ENCODE measurements around the gene FANCG. TPM values are rescaled to one million over a fixed set of nuclear protein-coding genes. Genes with fewer than 3 reads are reported as not detected.

FANCG gene
- total RNA-seq, 1 donor from 2014 or later = 28.8 TPM

GRCh38 chr9:35103660-35104191 lies 24.0 kb upstream of the FANCG start:
- intact Hi-C loops (cut with micrococcal nuclease) = loop anchor here (1.0 to 2.0 kb wide), 6 partner anchors 8 to 629 kb away; partner anchors contain the start of genes CREB3, DNAJB5, TLN1 and VCP
- Mint-ChIP-seq H3K27ac (peak overlapping the region; percentile 97), H3K36me3 (ENCODE audit: low read depth) (peaks cover 50% of the 10 kb centered on the region), H3K4me3 (peak overlapping the region; percentile 97), H3K9me3 (no peaks in the 10 kb centered on the region), H3K27me3 (no peaks in the 10 kb centered on the region), H3K4me1 (peaks cover 24% of the 10 kb centered on the region)
- ATAC-seq (ENCODE audit: low read depth) = no peak
- TF ChIP-seq, protein P1, sequence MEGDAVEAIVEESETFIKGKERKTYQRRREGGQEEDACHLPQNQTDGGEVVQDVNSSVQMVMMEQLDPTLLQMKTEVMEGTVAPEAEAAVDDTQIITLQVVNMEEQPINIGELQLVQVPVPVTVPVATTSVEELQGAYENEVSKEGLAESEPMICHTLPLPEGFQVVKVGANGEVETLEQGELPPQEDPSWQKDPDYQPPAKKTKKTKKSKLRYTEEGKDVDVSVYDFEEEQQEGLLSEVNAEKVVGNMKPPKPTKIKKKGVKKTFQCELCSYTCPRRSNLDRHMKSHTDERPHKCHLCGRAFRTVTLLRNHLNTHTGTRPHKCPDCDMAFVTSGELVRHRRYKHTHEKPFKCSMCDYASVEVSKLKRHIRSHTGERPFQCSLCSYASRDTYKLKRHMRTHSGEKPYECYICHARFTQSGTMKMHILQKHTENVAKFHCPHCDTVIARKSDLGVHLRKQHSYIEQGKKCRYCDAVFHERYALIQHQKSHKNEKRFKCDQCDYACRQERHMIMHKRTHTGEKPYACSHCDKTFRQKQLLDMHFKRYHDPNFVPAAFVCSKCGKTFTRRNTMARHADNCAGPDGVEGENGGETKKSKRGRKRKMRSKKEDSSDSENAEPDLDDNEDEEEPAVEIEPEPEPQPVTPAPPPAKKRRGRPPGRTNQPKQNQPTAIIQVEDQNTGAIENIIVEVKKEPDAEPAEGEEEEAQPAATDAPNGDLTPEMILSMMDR (IDR thresholded peaks at IDR 0.05) = no peak
- ChIA-PET CTCF (interaction anchor here (0.8 to 1.9 kb wide), 4 partner anchors 9 to 204 kb away, joined by 3 to 6 read pairs (median 3); partner anchors contain the start of gene VCP), POLR2A (interaction anchor here (0.6 to 3.0 kb wide), 12 partner anchors 8 to 466 kb away, joined by 4 to 38 read pairs (median 6); partner anchors contain the start of genes ATOSB, DNAJB5, FANCG and VCP)
- DNase-seq = no peak

- intact Hi-C loops (cut with micrococcal nuclease) = loop anchor here (1.0 to 2.0 kb wide), 6 partner anchors 8 to 629 kb away; partner anchors contain the start of genes CREB3, DNAJB5, TLN1 and VCP
- DNase-seq (peak; percentile 82), ATAC-seq (ENCODE audit: low read depth) (peak; percentile 97)
- H3K4me1 Mint-ChIP-seq = peaks cover 25% of the 10 kb centered on the region
- H3K4me3 Mint-ChIP-seq = peak within 1 kb of the TSS; percentile 97
- peaks cover 45% of the 10 kb centered on the region for H3K36me3 Mint-ChIP-seq (ENCODE audit: low read depth)
- ChIA-PET CTCF (interaction anchor here (0.8 to 1.9 kb wide), 4 partner anchors 8 to 203 kb away, joined by 3 to 6 read pairs (median 3); partner anchors contain the start of gene VCP), POLR2A (interaction anchor here (0.6 to 3.0 kb wide), 16 partner anchors 9 to 555 kb away, joined by 3 to 38 read pairs (median 5); partner anchors contain the start of genes ATOSB, CCDC107, DNAJB5 and FANCG)
- H3K9me3 Mint-ChIP-seq = no peaks in the 10 kb centered on the region
- peak within 1 kb of the TSS; percentile 97 for H3K27ac Mint-ChIP-seq
- no peaks in the 10 kb centered on the region for H3K27me3 Mint-ChIP-seq
- TF ChIP-seq, protein P1 (IDR thresholded peaks at IDR 0.05) = no peak
Observed at GRCh38 chr9:35102769-35103659, 23.3 kb upstream of the FANCG start, which contains the start of gene STOML2. Gene STOML2 (minus strand): TSS chr9:35103131. CDS start chr9:35103094, 37 bp downstream.

- Mint-ChIP-seq H3K27me3 (no peaks in the 10 kb centered on the region), H3K36me3 (ENCODE audit: low read depth) (peaks cover 45% of the 10 kb centered on the region), H3K4me1 (peaks cover 25% of the 10 kb centered on the region), H3K9me3 (no peaks in the 10 kb centered on the region), H3K4me3 (peak overlapping the region; percentile 97), H3K27ac (peak overlapping the region; percentile 97)
- no peak for ATAC-seq (ENCODE audit: low read depth)
- TF ChIP-seq, protein P1 (IDR thresholded peaks at IDR 0.05) = no peak
- POLR2A ChIA-PET = interaction anchor here (0.6 to 3.0 kb wide), 12 partner anchors 9 to 556 kb away, joined by 3 to 38 read pairs (median 5); partner anchors contain the start of genes ATOSB, CCDC107, FANCG and RMRP
- CTCF ChIA-PET = interaction anchor here (0.8 to 1.9 kb wide), 2 partner anchors 60 to 203 kb away, joined by 3 to 6 read pairs; no protein-coding TSS in a partner anchor
- intact Hi-C loops (cut with micrococcal nuclease) = loop anchor here (2.0 kb wide), 1 partner anchor 114 kb away; the partner anchor contains the start of gene DNAJB5
- no peak for DNase-seq
Observed at GRCh38 chr9:35102465-35102768, 22.7 kb upstream of the FANCG start.

DNA sequence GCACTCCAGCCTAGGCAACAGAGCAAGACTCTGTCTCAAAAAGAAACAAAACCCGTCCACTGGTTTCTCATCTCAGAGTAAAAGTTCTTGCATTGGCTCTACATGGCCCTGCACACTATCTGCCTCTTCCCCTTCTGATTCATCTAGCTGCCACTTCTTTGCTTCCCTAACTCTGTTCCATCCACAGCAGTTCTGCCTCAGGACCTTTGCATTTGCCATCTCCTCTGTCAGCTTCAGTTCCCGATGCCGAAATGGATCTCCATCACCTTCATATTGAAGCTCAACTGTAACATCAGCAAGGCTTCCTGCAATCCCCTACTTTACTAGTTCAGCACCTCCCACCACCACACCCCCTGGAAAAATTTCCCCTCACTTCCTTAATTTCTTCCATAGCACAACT lies 17.8 kb upstream of the FANCG start:
- intact Hi-C loops (cut with micrococcal nuclease) = loop anchor here (5.0 kb wide), 2 partner anchors 35 to 395 kb away; no protein-coding TSS in a partner anchor
- TF ChIP-seq, protein P1 (IDR thresholded peaks at IDR 0.05) = no peak
- Mint-ChIP-seq H3K4me3 (peak overlapping the region; percentile 39), H3K4me1 (peaks cover 40% of the 10 kb centered on the region), H3K27ac (peak overlapping the region; percentile 13), H3K27me3 (no peaks in the 10 kb centered on the region), H3K36me3 (ENCODE audit: low read depth) (peaks cover 57% of the 10 kb centered on the region), H3K9me3 (no peaks in the 10 kb centered on the region)
- ATAC-seq (ENCODE audit: low read depth) = no peak
- ChIA-PET CTCF (interaction anchor here (1.1 to 6.4 kb wide), 4 partner anchors 13 to 198 kb away, joined by 4 to 45 read pairs (median 14); partner anchors contain the start of gene VCP), POLR2A (interaction anchor here (0.6 to 4.1 kb wide), 3 partner anchors 18 to 188 kb away, joined by 3 to 34 read pairs (median 30); partner anchors contain the start of genes FANCG and VCP)
- no peak for DNase-seq

All from activated B cell treated with CpG ODN at 0.5 μM for 24 hours (primary cell).